Measurements from ENCODE around the gene GSTA2.

GSTA2 gene

DNA sequence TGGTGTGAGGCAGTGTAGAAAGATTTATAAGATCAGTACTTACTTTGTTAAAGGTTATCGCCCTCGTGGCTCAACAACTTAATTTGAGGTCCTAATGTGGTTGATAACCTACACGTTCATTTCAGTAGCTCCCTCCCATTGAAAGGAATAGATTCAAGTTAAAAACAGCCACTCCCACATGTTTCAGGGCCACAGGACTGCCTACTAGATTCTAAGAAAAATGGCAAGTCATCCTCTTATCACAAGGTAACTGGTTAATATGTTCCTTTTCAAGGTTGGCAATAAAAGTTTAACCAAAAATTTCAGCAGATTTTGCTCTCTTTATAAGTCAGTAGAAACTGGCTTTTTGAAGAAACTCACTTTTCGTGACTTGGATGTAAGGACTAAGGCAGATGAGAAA, 17.1 kb downstream of the GSTA2 start:
- H3K36me3 Mint-ChIP-seq: no peaks in the 10 kb centered on the region
- DNase-seq: no peak
- H3K4me1 Mint-ChIP-seq: no peaks in the 10 kb centered on the region
- H3K27ac Mint-ChIP-seq: no peak overlapping the region
- peaks cover 13% of the 10 kb centered on the region for H3K27me3 Mint-ChIP-seq
- CTCF ChIA-PET: no interaction called here
- H3K9me3 Mint-ChIP-seq: no peaks in the 10 kb centered on the region
- no peak overlapping the region for H3K4me3 Mint-ChIP-seq

DNA sequence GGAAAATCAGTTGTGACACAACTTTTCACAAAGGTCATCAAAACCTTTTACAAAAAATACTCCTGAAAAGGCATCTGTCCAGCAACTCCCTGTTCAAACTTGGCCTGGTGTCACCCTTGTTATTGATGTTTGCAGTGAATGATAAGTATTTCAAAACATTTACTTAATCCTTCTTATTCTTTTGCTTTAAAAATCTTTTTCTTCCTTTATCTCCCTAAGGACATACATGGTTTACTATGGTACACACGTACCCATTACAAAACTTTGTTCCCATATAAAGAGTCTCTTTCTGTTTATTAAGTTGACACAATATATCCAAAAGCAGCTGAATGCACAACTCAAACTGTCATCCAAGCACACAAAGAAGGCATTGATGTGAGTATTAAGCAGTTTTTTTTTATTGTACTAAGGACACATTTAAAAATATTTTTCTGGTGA, 17.5 kb downstream of the GSTA2 start:
- Mint-ChIP-seq H3K27me3 (peaks cover 8% of the 10 kb centered on the region), H3K4me3 (no peak overlapping the region), H3K9me3 (no peaks in the 10 kb centered on the region), H3K36me3 (no peaks in the 10 kb centered on the region), H3K4me1 (no peaks in the 10 kb centered on the region), H3K27ac (no peak overlapping the region)
- CTCF ChIA-PET: no interaction called here
- no peak for DNase-seq

DNA sequence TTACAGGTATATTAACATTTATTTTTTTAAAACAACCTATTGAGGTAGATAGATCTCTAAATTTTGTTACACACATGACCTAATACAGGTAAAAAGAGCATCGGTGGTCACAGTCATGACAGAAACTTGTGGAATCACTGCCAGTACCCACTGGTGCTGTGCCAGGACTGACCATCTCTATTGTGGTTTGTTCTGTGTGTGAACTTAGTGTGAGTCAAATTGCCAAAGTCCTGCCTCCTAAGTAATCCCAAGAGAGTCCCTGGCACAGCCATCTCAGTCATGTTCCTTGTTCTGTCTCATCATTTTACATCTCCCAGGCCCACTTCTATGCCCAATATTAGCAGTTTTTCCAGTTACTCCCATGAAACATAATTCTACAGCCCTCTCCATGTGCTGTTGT, 21.4 kb downstream of the GSTA2 start:
- CTCF ChIA-PET: no interaction called here
- no peak for DNase-seq

DNA sequence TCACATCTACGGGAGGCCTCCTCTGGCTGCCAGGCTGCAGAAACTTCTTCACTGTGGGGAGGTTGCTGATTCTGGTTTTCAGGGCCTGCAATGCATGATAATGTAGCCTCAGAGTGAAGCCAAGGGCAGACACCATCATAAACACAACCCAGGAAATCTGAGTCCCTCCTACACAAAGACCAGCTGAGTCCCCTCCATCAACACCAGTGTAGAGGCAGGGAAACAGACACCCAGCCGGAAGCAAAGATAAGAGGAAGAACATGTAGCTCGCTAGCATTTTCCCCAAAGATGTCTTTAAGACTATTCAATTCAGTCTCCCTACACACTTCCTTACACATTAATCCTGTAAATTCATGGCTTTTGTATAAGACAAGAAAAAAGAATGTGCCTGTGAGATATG, 23.6 kb downstream of the GSTA2 start:
- H3K27ac Mint-ChIP-seq: no peak overlapping the region
- peaks cover 10% of the 10 kb centered on the region for H3K27me3 Mint-ChIP-seq
- no peak overlapping the region for H3K4me3 Mint-ChIP-seq
- H3K36me3 Mint-ChIP-seq: no peaks in the 10 kb centered on the region
- CTCF ChIA-PET: no interaction called here
- DNase-seq: no peak
- H3K4me1 Mint-ChIP-seq: no peaks in the 10 kb centered on the region
- H3K9me3 Mint-ChIP-seq: no peaks in the 10 kb centered on the region

More for the DNA sequence above, 21.4 kb downstream of the GSTA2 start:
- Mint-ChIP-seq H3K27ac (no peak overlapping the region), H3K9me3 (no peaks in the 10 kb centered on the region), H3K4me1 (no peaks in the 10 kb centered on the region), H3K36me3 (no peaks in the 10 kb centered on the region), H3K4me3 (no peak overlapping the region), H3K27me3 (peaks cover 10% of the 10 kb centered on the region)

DNA sequence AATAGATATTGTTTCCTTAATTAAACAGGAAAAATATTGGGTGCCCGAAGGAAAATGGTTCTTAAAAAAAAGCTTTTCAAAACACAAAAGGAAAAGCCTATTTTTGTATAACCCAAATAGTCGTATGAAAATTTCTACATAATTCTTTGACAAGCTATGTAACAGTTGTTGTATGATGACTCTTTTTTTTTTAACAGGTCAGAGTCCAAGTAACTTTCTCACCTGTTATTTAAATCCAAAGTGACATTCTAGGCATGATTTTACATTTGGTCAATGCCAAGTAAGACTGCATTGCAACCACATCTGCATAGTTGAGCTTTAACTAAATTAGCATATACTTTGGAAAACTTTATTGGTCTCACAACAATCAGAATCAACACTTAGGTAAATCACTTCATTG, 24.1 kb downstream of the GSTA2 start:
- Mint-ChIP-seq H3K9me3 (no peaks in the 10 kb centered on the region), H3K36me3 (no peaks in the 10 kb centered on the region), H3K4me1 (no peaks in the 10 kb centered on the region), H3K4me3 (no peak overlapping the region), H3K27me3 (peaks cover 10% of the 10 kb centered on the region), H3K27ac (no peak overlapping the region)
- no peak for DNase-seq
- CTCF ChIA-PET: no interaction called here

DNA sequence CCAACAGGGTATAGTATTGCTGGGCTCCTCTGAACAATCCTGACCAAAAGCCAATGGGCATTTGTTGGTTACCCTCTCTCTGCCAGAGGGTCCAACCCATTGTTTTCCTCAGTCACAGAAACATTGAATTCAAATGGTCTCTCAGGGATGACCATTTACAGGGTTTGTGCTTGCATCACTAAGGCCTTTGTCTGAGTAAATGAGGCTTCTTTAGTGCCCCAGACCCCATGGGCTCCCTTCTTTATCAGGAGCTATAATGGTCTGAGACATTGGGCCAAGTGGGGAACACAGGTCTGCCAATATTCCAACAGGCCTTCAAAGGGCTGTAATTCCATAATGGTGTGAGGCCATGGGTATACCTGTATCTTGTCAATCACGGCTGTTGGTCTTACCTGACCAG, 27.1 kb downstream of the GSTA2 start:
- Mint-ChIP-seq H3K27ac (no peak overlapping the region), H3K9me3 (no peaks in the 10 kb centered on the region), H3K4me3 (no peak overlapping the region), H3K27me3 (peaks cover 7% of the 10 kb centered on the region), H3K36me3 (no peaks in the 10 kb centered on the region), H3K4me1 (no peaks in the 10 kb centered on the region)
- no peak for DNase-seq
- CTCF ChIA-PET: no interaction called here

DNA sequence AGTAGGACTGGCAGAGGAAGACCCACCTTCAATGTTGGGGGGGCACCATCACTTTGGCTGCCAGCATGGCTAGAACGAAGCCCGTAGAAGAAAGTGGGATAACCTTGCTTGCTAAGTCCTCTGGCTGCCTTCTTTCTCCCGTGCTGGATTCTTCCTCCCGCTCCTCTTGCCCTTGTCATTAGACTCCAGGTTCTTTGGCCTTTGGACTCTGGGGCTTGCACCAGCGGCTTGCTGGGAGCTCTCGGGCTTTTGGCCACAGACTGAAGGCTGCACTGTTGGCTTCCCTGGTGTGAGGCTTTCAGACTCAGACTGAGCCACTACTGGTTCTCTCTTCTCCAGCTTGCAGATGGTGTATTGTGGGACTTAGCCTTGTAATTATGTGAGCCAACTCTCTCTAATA, 28.2 kb downstream of the GSTA2 start:
- H3K4me1 Mint-ChIP-seq: no peaks in the 10 kb centered on the region
- no peak overlapping the region for H3K4me3 Mint-ChIP-seq
- CTCF ChIA-PET: interaction anchor here (1.6 kb wide), 1 partner anchor 10 kb away, joined by 5 read pairs; no protein-coding TSS in a partner anchor
- DNase-seq: no peak
- H3K27ac Mint-ChIP-seq: no peak overlapping the region
- H3K27me3 Mint-ChIP-seq: peaks cover 3% of the 10 kb centered on the region
- no peaks in the 10 kb centered on the region for H3K36me3 Mint-ChIP-seq
- no peaks in the 10 kb centered on the region for H3K9me3 Mint-ChIP-seq

DNA sequence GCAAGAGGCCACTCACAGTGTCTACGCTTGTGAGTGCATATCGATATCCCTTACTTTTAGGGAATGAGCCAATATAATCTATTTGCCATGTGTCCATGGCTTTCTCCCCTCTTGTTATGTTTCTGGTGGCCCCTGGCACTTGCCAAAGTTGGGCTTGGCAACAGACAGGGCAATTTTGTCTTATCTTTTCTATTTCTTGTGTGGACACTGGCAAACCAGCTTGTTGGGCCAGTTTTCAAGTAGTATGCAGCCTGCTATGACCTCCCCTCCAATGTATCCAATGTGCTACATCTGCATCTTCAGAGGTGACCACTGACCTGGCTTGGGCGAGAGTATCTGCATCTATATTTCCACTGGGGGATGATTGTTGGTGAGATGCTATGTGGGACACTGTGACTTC, 29.2 kb downstream of the GSTA2 start:
- Mint-ChIP-seq H3K27me3 (no peaks in the 10 kb centered on the region), H3K4me1 (no peaks in the 10 kb centered on the region), H3K9me3 (no peaks in the 10 kb centered on the region), H3K4me3 (no peak overlapping the region), H3K36me3 (no peaks in the 10 kb centered on the region), H3K27ac (no peak overlapping the region)
- CTCF ChIA-PET: interaction anchor here (0.7 to 1.6 kb wide), 2 partner anchors 9 kb away, joined by 3 to 5 read pairs; no protein-coding TSS in a partner anchor
- no peak for DNase-seq

DNA sequence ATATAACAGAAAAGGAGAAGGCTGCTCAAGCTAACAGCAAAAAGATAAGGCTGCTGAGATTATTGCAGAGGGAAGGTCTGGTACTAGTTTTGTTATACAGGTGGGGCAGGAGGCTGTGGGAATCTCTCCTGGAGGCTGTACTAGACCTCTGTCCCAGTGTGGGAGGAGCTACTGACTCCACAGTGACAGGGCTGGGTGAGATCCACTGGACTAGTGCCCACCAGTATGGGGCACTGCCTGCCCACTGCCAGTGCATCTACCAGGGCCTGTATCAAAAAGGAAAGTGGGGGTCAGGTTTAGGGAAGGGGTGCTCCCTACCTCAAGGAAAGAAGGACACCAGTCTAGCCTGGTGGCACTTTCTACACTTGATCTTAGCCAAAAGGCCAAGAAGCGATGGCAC, 30.1 kb downstream of the GSTA2 start:
- CTCF ChIA-PET: no interaction called here
- Mint-ChIP-seq H3K4me1 (no peaks in the 10 kb centered on the region), H3K36me3 (no peaks in the 10 kb centered on the region), H3K27me3 (no peaks in the 10 kb centered on the region), H3K9me3 (no peaks in the 10 kb centered on the region), H3K27ac (no peak overlapping the region), H3K4me3 (no peak overlapping the region)
- DNase-seq: no peak

DNA sequence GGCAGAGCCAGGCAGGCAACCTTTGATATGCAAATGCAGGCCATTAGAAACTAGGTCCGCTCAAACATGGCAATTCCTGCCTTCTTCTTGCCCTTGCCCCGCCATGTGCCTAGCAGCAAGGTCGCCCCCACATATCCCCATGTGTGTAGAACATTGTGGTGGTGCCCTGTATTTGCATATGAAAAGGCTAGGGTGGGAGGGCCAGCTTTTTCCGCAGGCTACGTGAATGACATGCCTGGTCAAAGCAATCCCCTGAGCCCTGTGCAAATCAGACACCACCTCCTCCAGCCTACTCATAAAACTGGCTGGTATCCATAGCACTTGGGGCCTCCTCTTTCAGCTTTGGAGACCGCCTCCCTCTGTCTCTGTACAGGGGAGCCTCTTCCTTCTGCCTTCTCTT, 31.6 kb downstream of the GSTA2 start:
- Mint-ChIP-seq H3K27ac (no peak overlapping the region), H3K9me3 (no peaks in the 10 kb centered on the region), H3K36me3 (no peaks in the 10 kb centered on the region), H3K4me3 (no peak overlapping the region), H3K27me3 (no peaks in the 10 kb centered on the region), H3K4me1 (no peaks in the 10 kb centered on the region)
- CTCF ChIA-PET: interaction anchor here (1.1 kb wide), 1 partner anchor 8 kb away, joined by 3 read pairs; no protein-coding TSS in a partner anchor
- DNase-seq: no peak

DNA sequence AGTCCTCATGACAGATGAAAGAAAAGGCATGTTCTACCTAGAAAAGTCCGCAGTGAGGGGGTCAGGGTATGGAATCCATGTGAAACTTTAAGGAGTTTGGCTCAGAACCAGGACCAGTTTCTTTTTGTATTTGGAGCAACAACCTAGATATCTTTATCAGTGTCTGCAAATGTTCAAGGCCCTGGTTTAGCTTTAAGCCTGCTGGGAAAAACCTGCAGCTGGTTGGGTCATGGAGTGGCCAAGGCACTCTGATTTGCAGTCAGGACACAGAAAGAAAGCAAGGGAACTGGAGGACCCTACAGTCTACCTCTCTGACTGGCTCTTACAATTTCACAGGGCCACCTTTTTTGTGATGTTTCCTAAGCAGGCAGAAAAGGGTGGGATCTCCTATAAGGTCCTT, 33.7 kb downstream of the GSTA2 start:
- H3K27me3 Mint-ChIP-seq: no peaks in the 10 kb centered on the region
- no peaks in the 10 kb centered on the region for H3K9me3 Mint-ChIP-seq
- CTCF ChIA-PET: no interaction called here
- H3K4me3 Mint-ChIP-seq: no peak overlapping the region
- no peak overlapping the region for H3K27ac Mint-ChIP-seq
- DNase-seq: no peak
- H3K4me1 Mint-ChIP-seq: no peaks in the 10 kb centered on the region
- no peaks in the 10 kb centered on the region for H3K36me3 Mint-ChIP-seq

DNA sequence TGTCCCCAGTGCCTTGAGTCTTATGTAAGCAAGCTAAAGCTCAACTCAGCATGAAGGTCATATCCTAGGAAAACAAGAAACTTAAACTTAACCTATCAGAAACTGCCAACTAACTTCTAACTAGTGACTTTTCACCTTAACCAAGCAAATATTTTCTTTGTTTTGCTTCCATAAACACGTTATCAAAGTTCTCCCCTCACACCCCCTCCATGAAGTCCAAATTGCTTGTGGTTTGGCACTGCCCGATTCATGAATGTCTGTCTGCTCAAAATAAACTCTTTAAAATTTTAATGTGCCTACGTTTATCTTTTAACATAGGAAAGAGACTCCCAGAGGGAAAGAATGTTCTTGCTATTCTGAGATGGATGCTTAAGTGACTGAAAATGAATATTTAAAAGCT, 34.9 kb downstream of the GSTA2 start:
- H3K4me1 Mint-ChIP-seq: no peaks in the 10 kb centered on the region
- no peaks in the 10 kb centered on the region for H3K36me3 Mint-ChIP-seq
- DNase-seq: no peak
- no peaks in the 10 kb centered on the region for H3K27me3 Mint-ChIP-seq
- H3K9me3 Mint-ChIP-seq: no peaks in the 10 kb centered on the region
- no peak overlapping the region for H3K4me3 Mint-ChIP-seq
- CTCF ChIA-PET: no interaction called here
- H3K27ac Mint-ChIP-seq: no peak overlapping the region

DNA sequence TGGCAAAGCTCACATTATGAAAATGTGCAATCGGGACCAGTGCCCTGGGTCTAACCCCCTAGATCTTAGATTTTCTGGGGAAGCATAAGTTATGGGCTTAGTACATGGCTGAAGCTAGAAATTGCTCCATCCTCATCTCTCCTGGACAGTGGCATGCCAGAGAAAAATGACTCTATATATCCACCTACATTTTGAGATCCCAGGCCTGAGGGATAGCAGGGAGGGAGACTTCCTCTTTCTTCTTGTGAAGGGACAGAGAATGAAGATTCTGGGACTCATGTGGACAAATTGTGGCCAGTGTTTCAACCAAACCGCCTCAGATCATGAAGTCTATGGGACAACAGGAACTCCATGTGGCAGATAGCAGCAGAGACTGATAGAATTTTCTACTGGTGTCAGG, 35.4 kb downstream of the GSTA2 start:
- no peak for DNase-seq
- Mint-ChIP-seq H3K4me3 (no peak overlapping the region), H3K9me3 (no peaks in the 10 kb centered on the region), H3K27me3 (no peaks in the 10 kb centered on the region), H3K36me3 (no peaks in the 10 kb centered on the region), H3K4me1 (no peaks in the 10 kb centered on the region), H3K27ac (no peak overlapping the region)
- CTCF ChIA-PET: no interaction called here

DNA sequence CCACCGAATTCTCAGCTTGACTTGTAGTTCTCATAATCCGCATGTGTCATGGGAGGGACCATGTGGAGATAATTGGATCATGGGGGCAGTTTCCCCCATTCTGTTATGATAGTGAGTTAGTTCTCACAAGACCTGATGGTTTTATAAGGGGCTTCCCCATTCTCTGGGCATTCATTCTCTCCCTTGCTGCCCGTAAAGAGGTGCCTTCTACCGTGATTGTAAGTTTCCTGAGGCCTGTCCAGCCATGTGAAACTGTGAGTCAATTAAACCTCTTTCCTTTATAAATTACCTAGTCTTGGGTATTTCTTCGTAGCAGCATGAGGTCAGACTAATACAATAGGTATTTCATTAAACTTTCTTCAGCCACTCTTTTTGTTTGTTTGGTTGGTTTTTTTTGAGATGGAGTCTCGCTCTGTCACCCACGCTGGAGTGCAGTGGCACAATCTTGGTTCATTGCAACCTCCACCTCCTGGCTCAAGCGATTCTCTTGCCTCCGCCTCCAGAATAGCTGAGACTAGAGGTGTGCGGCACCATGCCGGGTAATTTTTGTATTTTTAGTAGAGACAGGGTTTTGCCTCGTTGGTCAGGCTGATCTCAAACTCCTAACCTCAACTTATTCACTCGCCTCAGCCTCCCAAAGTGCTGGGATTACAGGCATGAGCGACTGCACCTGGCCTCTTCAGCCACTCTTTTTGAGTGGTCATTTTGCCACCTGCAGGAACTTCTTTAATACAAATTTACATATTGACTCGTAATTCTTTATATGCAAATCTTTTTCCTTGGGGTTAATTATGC, 36.3 kb downstream of the GSTA2 start:
- H3K27ac Mint-ChIP-seq: no peak overlapping the region
- H3K27me3 Mint-ChIP-seq: no peaks in the 10 kb centered on the region
- H3K4me3 Mint-ChIP-seq: no peak overlapping the region
- DNase-seq: no peak
- H3K9me3 Mint-ChIP-seq: no peaks in the 10 kb centered on the region
- H3K4me1 Mint-ChIP-seq: no peaks in the 10 kb centered on the region
- no peaks in the 10 kb centered on the region for H3K36me3 Mint-ChIP-seq
- CTCF ChIA-PET: no interaction called here

DNA sequence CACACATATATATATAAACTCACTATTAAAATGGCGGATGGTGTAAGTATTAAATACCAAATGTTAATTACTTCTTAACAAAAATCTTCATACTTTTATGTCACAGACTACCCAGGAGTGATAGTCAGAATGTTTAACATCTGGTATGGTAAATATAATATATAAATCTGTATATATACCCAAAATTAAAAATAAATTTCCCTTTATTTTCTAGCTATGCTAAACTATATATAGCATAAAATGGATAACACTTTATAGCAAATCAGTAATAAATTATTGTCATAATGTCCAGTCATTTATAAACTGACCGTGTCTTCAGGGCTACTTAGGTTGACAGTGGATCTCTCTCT, 37.1 kb downstream of the GSTA2 start:
- Mint-ChIP-seq H3K36me3 (no peaks in the 10 kb centered on the region), H3K4me3 (no peak overlapping the region), H3K27ac (no peak overlapping the region), H3K4me1 (no peaks in the 10 kb centered on the region), H3K27me3 (no peaks in the 10 kb centered on the region), H3K9me3 (no peaks in the 10 kb centered on the region)
- CTCF ChIA-PET: no interaction called here
- no peak for DNase-seq
